Endothelial cell of umbilical vein (primary cell): ENCODE results near the gene E2F2. TPM values are rescaled to one million over a fixed set of nuclear protein-coding genes. Genes with fewer than 3 reads are reported as not detected.

ENCODE experiments used
- BruUV-seq: library from RNA; stranded (reverse); fragments of 400-500 nt; replicated peaks from 2 replicates; lab custom pipeline; 2021; lab: Mats Ljungman, UMichigan
- CTCF ChIA-PET: fragments of 300-600, 350-600 bp; sonication (Branson Sonifier 250); formaldehyde crosslinking; loops from one replicate; lab custom pipeline; 2021; ENCODE audit warnings: antibody characterized with exemption, inconsistent platforms; lab: Charles Lee
- POLR2A ChIA-PET: fragments of 300-600, 350-600 bp; sonication (Branson Sonifier 250); formaldehyde crosslinking; loops from one replicate; lab custom pipeline; 2021; ENCODE audit warnings: antibody characterized with exemption, inconsistent platforms; lab: Charles Lee
- DNase-seq: peaks from one replicate; pipeline ENCODE4 v3.0.0-alpha.2; 2011; ENCODE audit warnings: low read depth, low spot score
- FAIRE-seq: peaks from 2 replicates; lab custom pipeline; 2011; peaks lifted over from hg19 to GRCh38; lab: Jason Lieb, UNC
- H2AFZ ChIP-seq: 2 replicates; pipeline ENCODE4 v1.6.0; 2012; ENCODE audit warnings: low read depth, low read length, control low read depth, inconsistent platforms
- H3K27ac ChIP-seq: 2 replicates; pipeline ENCODE4 v1.5.1; 2011; ENCODE audit warnings: low read depth, mild to moderate bottlenecking, control low read depth, low read length, moderate library complexity; ENCODE audit not compliant: insufficient read depth
- H3K27me3 ChIP-seq, 2 experiments: 2 replicates each; pipeline versions ENCODE4 v1.6.0 to v1.6.1; 2011; ENCODE audit warnings: low read length in 2 of 2, mixed read lengths in 1 of 2; ENCODE audit not compliant: control insufficient read depth in 2 of 2, insufficient read depth in 2 of 2
- H3K36me3 ChIP-seq, 2 experiments: 2 replicates in 1 of 2; 3 replicates in 1 of 2; pipeline ENCODE4 v1.5.1; 2011; ENCODE audit warnings: low read length in 2 of 2, mild to moderate bottlenecking in 1 of 2, moderate library complexity in 1 of 2; ENCODE audit not compliant: control insufficient read depth in 2 of 2, insufficient read depth in 2 of 2; ENCODE audit errors: extremely low read depth in 1 of 2
- H3K4me1 ChIP-seq: 3 replicates; pipeline ENCODE4 v1.5.1; 2011; ENCODE audit warnings: mild to moderate bottlenecking, low read length; ENCODE audit not compliant: control insufficient read depth, insufficient read depth; ENCODE audit errors: extremely low read depth
- H3K4me2 ChIP-seq: 2 replicates; pipeline ENCODE4 v1.6.1; 2011; ENCODE audit warnings: low read length, control low read depth, mixed read lengths; ENCODE audit not compliant: insufficient read depth
- H3K4me3 ChIP-seq, 3 experiments: fragments of 200-600 bp in 1 of 3; sonication (generic), shearing (Covaris generic) in 1 of 3; replicated peaks in 1 of 3; 2 replicates each; pipeline ENCODE4 v1.5.1; 2011 to 2016; ENCODE audit warnings: control low read depth in 3 of 3, low read length in 3 of 3, mild to moderate bottlenecking in 2 of 3, inconsistent platforms in 1 of 3, low read depth in 1 of 3, moderate library complexity in 1 of 3; ENCODE audit not compliant: insufficient read depth in 1 of 3
- H3K79me2 ChIP-seq: 2 replicates; pipeline ENCODE4 v1.6.0; 2012; ENCODE audit warnings: low read length, inconsistent platforms; ENCODE audit not compliant: control insufficient read depth, insufficient read depth
- H3K9ac ChIP-seq: replicated peaks from 2 replicates; pipeline ENCODE3; 2011; ENCODE audit warnings: low read length, control low read depth; ENCODE audit not compliant: insufficient read depth; ENCODE audit errors: extremely low read depth
- H3K9me1 ChIP-seq: replicated peaks from 3 replicates; pipeline ENCODE4 v1.6.0; 2011; ENCODE audit warnings: mild to moderate bottlenecking, low read length; ENCODE audit not compliant: control insufficient read depth, insufficient read depth; ENCODE audit errors: extremely low read depth
- H3K9me3 ChIP-seq: replicated peaks from 2 replicates; pipeline ENCODE4 v1.5.1; 2012; ENCODE audit warnings: low read length, inconsistent platforms; ENCODE audit not compliant: control insufficient read depth, insufficient read depth
- H4K20me1 ChIP-seq: replicated peaks from 2 replicates; pipeline ENCODE3; 2011; ENCODE audit warnings: mild to moderate bottlenecking, low read length; ENCODE audit not compliant: control insufficient read depth, insufficient read depth; ENCODE audit errors: extremely low read depth
- CTCF ChIP-seq, 2 donors: IDR thresholded peaks; 1 replicate in 1 of 2; 2 replicates in 1 of 2; pipeline ENCODE4 v1.5.1; 2011; ENCODE audit warnings: low read length in 2 of 2, mild to moderate bottlenecking in 2 of 2, moderate library complexity in 2 of 2, control low read depth in 1 of 2, inconsistent platforms in 1 of 2, low read depth in 1 of 2; ENCODE audit not compliant: insufficient read depth in 1 of 2; ENCODE audit errors: extremely low read depth in 1 of 2
- EZH2 ChIP-seq: IDR thresholded peaks from 2 replicates; pipeline ENCODE4 v1.6.1; 2012; ENCODE audit warnings: borderline replicate concordance, low read depth, mild to moderate bottlenecking, moderate library complexity, low read length, inconsistent platforms; ENCODE audit not compliant: severe bottlenecking
- FOS ChIP-seq: IDR thresholded peaks from 2 replicates; pipeline ENCODE4 v1.6.1; 2011; ENCODE audit warnings: mild to moderate bottlenecking, low read length, moderate library complexity, borderline replicate concordance; ENCODE audit not compliant: insufficient read depth
- GATA2 ChIP-seq: IDR thresholded peaks from 2 replicates; pipeline ENCODE4 v1.7.0; 2011; ENCODE audit warnings: low read depth, mild to moderate bottlenecking, moderate library complexity, mixed read lengths, low read length; ENCODE audit not compliant: insufficient read length, insufficient read depth
- MAX ChIP-seq: IDR thresholded peaks from 2 replicates; pipeline ENCODE4 v1.6.1; 2011; ENCODE audit not compliant: insufficient read depth, insufficient read length
- MYC ChIP-seq: IDR thresholded peaks from one replicate; pipeline ENCODE4 v1.6.1; 2011; ENCODE audit warnings: mild to moderate bottlenecking, low read depth, low read length
- POLR2A ChIP-seq: IDR thresholded peaks from 2 replicates; pipeline ENCODE4 v1.6.1; 2012; ENCODE audit warnings: low read depth, mild to moderate bottlenecking, control low read depth, low read length
- dilution Hi-C: fragments of 300-500 bp; cut with MboI; formaldehyde crosslinking; loops from one replicate; pipeline ENCODE4 v1.15.0; 2019; ENCODE audit warnings: low sequenced_read_pairs; ENCODE audit not compliant: extremely low pct_ligation_motif_present
- intact Hi-C: fragments of 100-400 bp; cut with micrococcal nuclease; formaldehyde crosslinking; loops from one replicate; pipeline ENCODE4 v1.10.0; 2022
- polyA plus RNA-seq, 4 experiments: library from polyadenylated mRNA; depleted of rRNA in 3 of 4; stranded (reverse) in 3 of 4; unstranded in 1 of 4; fragments of >200 nt; gene quantifications; 2 replicates each; pipeline versions ENCODE4 v1.2.1 to v1.2.3, GENCODE V29; 2011 to 2012; ENCODE audit warnings: missing spikeins in 1 of 4
- total RNA-seq: library from RNA; stranded (reverse); gene quantifications from 2 replicates; pipeline ENCODE4 v1.2.3, GENCODE V29; 2021

Gene E2F2
- total and polyA plus RNA-seq, 2 donors (not counting 3 experiments of a cell fraction or from before 2014, with no cell fraction given): 1.1 to 5.6 TPM

- Histone ChIP-seq H3K4me3 (peak overlapping the region; percentile 69 to 94 (median 89)), H4K20me1 (no peaks in the 10 kb centered on the region), H2AFZ (no peak overlapping the region), H3K9me3 (no peaks in the 10 kb centered on the region), H3K79me2 (peaks cover 28% of the 10 kb centered on the region), H3K9me1 (no peaks in the 10 kb centered on the region), H3K27me3 (no peaks in the 10 kb centered on the region), H3K4me2 (peak overlapping the region; percentile 36), H3K4me1 (peaks cover 61% of the 10 kb centered on the region), H3K36me3 (peaks cover 2 to 3% of the 10 kb centered on the region in 2 experiments), H3K9ac (peak overlapping the region; percentile 99), H3K27ac (peak overlapping the region; percentile 99)
- no peak for TF ChIP-seq MYC
- TF ChIP-seq POLR2A: no peak
- no peak for TF ChIP-seq MAX
- TF ChIP-seq CTCF (IDR thresholded peaks at IDR 0.05; ENCODE audit: extremely low read depth in 1 of 2, insufficient read depth in 1 of 2, low read depth in 1 of 2, low read length in 2 of 2): no peak
- TF ChIP-seq FOS: no peak
- no peak for TF ChIP-seq GATA2
- TF ChIP-seq EZH2: no peak
- ChIA-PET POLR2A (interaction anchor here (0.7 to 2.2 kb wide), 10 partner anchors 10 to 214 kb away, joined by 3 to 13 read pairs (median 5); partner anchors contain the start of gene HNRNPR), CTCF (interaction anchor here (1.0 to 24.8 kb wide), 5 partner anchors 10 to 75 kb away, joined by 3 to 1069 read pairs (median 8); no protein-coding TSS in a partner anchor)
- TSS peak; percentile 15 for BruUV-seq
- dilution Hi-C loops: no loop called here
- intact Hi-C loops: loop anchor here (1.0 to 5.0 kb wide), 4 partner anchors 11 to 243 kb away; partner anchors contain the start of genes ELOA and GALE
- DNase-seq (no peak), FAIRE-seq (no peak)
Observed at GRCh38 chr1:23558872-23559135, 27.8 kb upstream of the E2F2 start.
